H9 (cell line): ENCODE measurements around the gene PRR7. TPM values are rescaled to one million over a fixed set of nuclear protein-coding genes. Genes with fewer than 3 reads are reported as not detected.
A peak's percentile ranks its signal among the peaks of the same experiment; 100 is the strongest.

Experiments used
- DNase-seq: peaks from one replicate; pipeline ENCODE4 v3.0.0-alpha.2; 2017
- H2AFZ ChIP-seq: one replicate; pipeline ENCODE4 v1.6.1; 2013; ENCODE audit warnings: mild to moderate bottlenecking, low read length, control low read depth, moderate library complexity
- H2AK5ac ChIP-seq: 2 replicates; pipeline ENCODE4 v1.6.1; 2013; ENCODE audit warnings: low read length, control low read depth, mixed read lengths; ENCODE audit not compliant: insufficient read length
- H2BK120ac ChIP-seq: one replicate; pipeline ENCODE4 v1.6.1; 2013; ENCODE audit warnings: low read depth, mild to moderate bottlenecking, low read length, control low read depth, inconsistent platforms; ENCODE audit not compliant: poor library complexity, severe bottlenecking
- H2BK12ac ChIP-seq: 2 replicates; pipeline ENCODE4 v1.6.1; 2013; ENCODE audit warnings: low read length, control low read depth, mixed read lengths, low read depth; ENCODE audit not compliant: insufficient read length
- H2BK15ac ChIP-seq: 2 replicates; pipeline ENCODE4 v1.6.1; 2013; ENCODE audit warnings: low read depth, low read length, control low read depth
- H2BK20ac ChIP-seq: one replicate; pipeline ENCODE4 v1.6.1; 2013; ENCODE audit warnings: low read depth, mild to moderate bottlenecking, low read length, control low read depth, inconsistent platforms; ENCODE audit not compliant: poor library complexity, severe bottlenecking
- H2BK5ac ChIP-seq: 2 replicates; pipeline ENCODE4 v1.6.1; 2013; ENCODE audit warnings: low read length, control low read depth, mixed read lengths; ENCODE audit not compliant: insufficient read length
- H3K14ac ChIP-seq: 2 replicates; pipeline ENCODE4 v1.6.1; 2013; ENCODE audit warnings: low read length, control low read depth; ENCODE audit not compliant: insufficient read depth
- H3K18ac ChIP-seq: 2 replicates; pipeline ENCODE4 v1.6.1; 2013; ENCODE audit warnings: low read depth, mild to moderate bottlenecking, mixed read lengths, low read length, control low read depth; ENCODE audit not compliant: insufficient read length
- H3K23ac ChIP-seq: 2 replicates; pipeline ENCODE4 v1.6.1; 2013; ENCODE audit warnings: low read length, control low read depth, mixed read lengths, low read depth; ENCODE audit not compliant: insufficient read length
- H3K23me2 ChIP-seq: 2 replicates; pipeline ENCODE4 v1.6.1; 2013; ENCODE audit warnings: low read depth, mild to moderate bottlenecking, mixed read lengths, low read length, control low read depth; ENCODE audit not compliant: insufficient read length, poor library complexity, severe bottlenecking
- H3K27ac ChIP-seq: 2 replicates; pipeline ENCODE4 v1.5.1; 2013; ENCODE audit warnings: low read length, control low read depth, mixed read lengths, low read depth; ENCODE audit not compliant: insufficient read length
- H3K27me3 ChIP-seq: 2 replicates; pipeline ENCODE4 v1.6.1; 2013; ENCODE audit warnings: low read length, control low read depth, inconsistent platforms; ENCODE audit not compliant: insufficient read depth
- H3K4ac ChIP-seq: 2 replicates; pipeline ENCODE4 v1.6.1; 2013; ENCODE audit warnings: low read depth, mild to moderate bottlenecking, control low read depth, inconsistent platforms, low read length, moderate library complexity
- H3K4me1 ChIP-seq: 2 replicates; pipeline ENCODE4 v1.6.1; 2013; ENCODE audit warnings: low read length, control low read depth, inconsistent platforms; ENCODE audit not compliant: insufficient read depth
- H3K4me2 ChIP-seq: 2 replicates; pipeline ENCODE4 v1.6.1; 2013; ENCODE audit warnings: low read length, control low read depth, mixed read lengths; ENCODE audit not compliant: insufficient read length, insufficient read depth
- H3K56ac ChIP-seq: 2 replicates; pipeline ENCODE4 v1.6.1; 2013; ENCODE audit warnings: low read depth, mild to moderate bottlenecking, mixed read lengths, low read length, control low read depth; ENCODE audit not compliant: insufficient read length
- H3K79me1 ChIP-seq: 2 replicates; pipeline ENCODE4 v1.6.1; 2013; ENCODE audit warnings: low read depth, mild to moderate bottlenecking, moderate library complexity, low read length, control low read depth, inconsistent platforms; ENCODE audit not compliant: insufficient read depth, poor library complexity, severe bottlenecking
- H3K79me2 ChIP-seq: 2 replicates; pipeline ENCODE4 v1.6.1; 2013; ENCODE audit warnings: low read length, control low read depth, inconsistent platforms; ENCODE audit not compliant: insufficient read depth
- H3K9ac ChIP-seq: 2 replicates; pipeline ENCODE4 v1.6.1; 2013; ENCODE audit warnings: low read length, control low read depth, mixed read lengths; ENCODE audit not compliant: insufficient read length; ENCODE audit errors: extremely low read depth
- H3K9me3 ChIP-seq: one replicate; pipeline ENCODE4 v1.6.1; 2013; ENCODE audit warnings: low read depth, low read length, inconsistent platforms; ENCODE audit not compliant: control insufficient read depth
- H3T11ph ChIP-seq: one replicate; pipeline ENCODE4 v1.6.1; 2013; ENCODE audit warnings: mild to moderate bottlenecking, low read length, control low read depth, inconsistent platforms
- H4K20me1 ChIP-seq: one replicate; pipeline ENCODE4 v1.6.1; 2013; ENCODE audit not compliant: control insufficient read depth, insufficient read length, insufficient read depth
- H4K5ac ChIP-seq: 2 replicates; pipeline ENCODE4 v1.6.1; 2013; ENCODE audit warnings: low read depth, mild to moderate bottlenecking, mixed read lengths, low read length, control low read depth; ENCODE audit not compliant: insufficient read length
- H4K8ac ChIP-seq: replicated peaks from 2 replicates; pipeline ENCODE4 v1.6.1; 2013; ENCODE audit warnings: low read length, control low read depth, mixed read lengths, low read depth; ENCODE audit not compliant: insufficient read length
- H4K91ac ChIP-seq: 2 replicates; pipeline ENCODE4 v1.6.1; 2013; ENCODE audit warnings: low read depth, mild to moderate bottlenecking, moderate library complexity, mixed read lengths, low read length, control low read depth; ENCODE audit not compliant: insufficient read length
- H3K27ac Mint-ChIP-seq, 3 experiments: 2 replicates in 2 of 3; 3 replicates in 1 of 3; pipeline ENCODE4 v1.8.0; 2020 to 2021; ENCODE audit warnings: mixed read lengths in 3 of 3, mild to moderate bottlenecking in 1 of 3, moderate library complexity in 1 of 3
- H3K27me3 Mint-ChIP-seq: 2 replicates; pipeline ENCODE4 v1.8.0; 2021; ENCODE audit warnings: low read depth, mild to moderate bottlenecking, moderate library complexity, mixed read lengths
- H3K36me3 Mint-ChIP-seq, 3 experiments: 2 replicates in 2 of 3; 3 replicates in 1 of 3; pipeline ENCODE4 v1.8.0; 2020 to 2021; ENCODE audit warnings: low read depth in 3 of 3, mixed read lengths in 3 of 3; ENCODE audit not compliant: insufficient read depth in 1 of 3
- H3K4me1 Mint-ChIP-seq, 2 experiments: 2 replicates each; pipeline ENCODE4 v1.8.0; 2020; ENCODE audit warnings: mixed read lengths in 2 of 2
- H3K4me3 Mint-ChIP-seq, 2 experiments: 2 replicates in 1 of 2; 3 replicates in 1 of 2; pipeline ENCODE4 v1.8.0; 2020 to 2021; ENCODE audit warnings: mild to moderate bottlenecking in 2 of 2, mixed read lengths in 2 of 2, moderate library complexity in 1 of 2
- H3K9me3 Mint-ChIP-seq, 2 experiments: 2 replicates in 1 of 2; 3 replicates in 1 of 2; pipeline ENCODE4 v1.8.0; 2020; ENCODE audit warnings: mild to moderate bottlenecking in 2 of 2, mixed read lengths in 2 of 2, moderate library complexity in 1 of 2
- WGBS: extraction: QIAGEN DNeasy Blood & Tissue Kit; methylation state at CpG from one replicate; pipeline ENCODE4 v1.1.7; 2013; ENCODE audit warnings: missing lambda C conversion rate, low lambda C conversion rate, mixed read lengths; ENCODE audit not compliant: insufficient read length; ENCODE audit errors: extremely low coverage; 5-methylcytosine and 5-hydroxymethylcytosine counted together
- total RNA-seq: library from RNA; stranded (reverse); gene quantifications from 2 replicates; pipeline ENCODE4 v1.2.1, GENCODE V29; 2021
- TF ChIP-seq, protein P1 (sequence below): fragments of 200-600 bp; sonication (generic); conservative IDR thresholded peaks from 3 replicates; pipeline ENCODE4 v1.8.0; 2021; ENCODE audit warnings: antibody characterized with exemption, mild to moderate bottlenecking

The PRR7 gene
- total RNA-seq, 1 experiment from 2014 or later = 9.6 TPM

DNA sequence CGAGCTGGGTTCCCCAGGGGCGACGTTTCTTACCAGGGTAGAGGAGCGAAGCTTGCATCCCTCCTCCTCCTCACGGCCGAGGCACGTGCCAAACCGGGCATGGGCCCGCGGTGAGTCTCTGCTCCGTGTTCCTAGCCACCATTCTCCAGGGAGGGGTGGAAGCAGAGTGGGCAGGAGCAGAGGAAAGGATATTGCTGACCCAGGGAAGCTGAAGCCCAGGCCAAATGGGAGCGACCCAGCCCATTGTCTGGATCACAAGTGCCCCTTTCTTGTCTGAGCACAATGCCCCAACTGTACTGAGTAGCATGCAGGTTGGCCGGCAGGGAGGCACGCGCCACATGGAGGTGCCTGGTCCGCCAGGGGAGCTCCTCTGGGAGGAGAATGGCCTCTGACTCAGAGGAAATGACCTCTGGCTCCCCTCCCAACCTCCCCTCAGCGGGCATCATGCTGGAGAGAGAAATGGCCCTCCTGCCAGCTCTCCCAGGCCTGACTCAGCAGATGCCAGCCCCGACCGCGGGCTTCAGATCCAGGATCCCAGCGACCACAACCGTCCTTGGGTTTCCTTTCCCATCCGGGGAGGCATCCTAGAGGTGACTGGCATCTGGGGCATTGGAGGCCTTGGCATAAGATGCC is 1.1 kb downstream of the PRR7 start:
- Histone ChIP-seq H3K9ac (no peak overlapping the region), H2BK5ac (no peak overlapping the region), H3K27ac (no peak overlapping the region), H3K9me3 (no peaks in the 10 kb centered on the region), H4K91ac (no peak overlapping the region), H3K56ac (no peak overlapping the region), H3K27me3 (no peaks in the 10 kb centered on the region; the same call in 1 of the 2 replicates), H3K79me1 (no peaks in the 10 kb centered on the region), H2AK5ac (no peak overlapping the region), H3K23me2 (peaks cover 7% of the 10 kb centered on the region), H3K4me1 (no peaks in the 10 kb centered on the region; the same call in 1 of the 2 replicates), H2BK20ac (no peak overlapping the region), H4K20me1 (no peaks in the 10 kb centered on the region), H2BK15ac (no peak overlapping the region), H3K4ac (no peak overlapping the region; the same call in 1 of the 2 replicates), H2BK120ac (no peak overlapping the region), H3K18ac (peak overlapping the region; percentile 61), H2AFZ (no peak overlapping the region), H3T11ph (no peak overlapping the region), H3K23ac (no peak overlapping the region), H4K8ac (no peak overlapping the region), H3K79me2 (no peaks in the 10 kb centered on the region), H2BK12ac (no peak overlapping the region), H3K14ac (peak overlapping the region; percentile 81), H3K4me2 (peak overlapping the region; percentile 66), H4K5ac (peak overlapping the region; percentile 29)
- peak; percentile 87 for DNase-seq
- Mint-ChIP-seq H3K27ac (peak overlapping the region in 1 of 3 experiments; percentile 85; a peak in 2 of 7 replicates), H3K4me1 (peaks cover 43 to 50% of the 10 kb centered on the region in 2 experiments), H3K36me3 (peaks cover 0 to 12% (median 6%) of the 10 kb centered on the region in 3 experiments; a peak in 5 of 7 replicates), H3K27me3 (peaks cover 36% of the 10 kb centered on the region), H3K9me3 (no peaks in the 10 kb centered on the region), H3K4me3 (peak overlapping the region; percentile 65 to 70)
- no CpG with 5 or more reads among the region's 23 CpGs for WGBS
- TF ChIP-seq, protein P1, sequence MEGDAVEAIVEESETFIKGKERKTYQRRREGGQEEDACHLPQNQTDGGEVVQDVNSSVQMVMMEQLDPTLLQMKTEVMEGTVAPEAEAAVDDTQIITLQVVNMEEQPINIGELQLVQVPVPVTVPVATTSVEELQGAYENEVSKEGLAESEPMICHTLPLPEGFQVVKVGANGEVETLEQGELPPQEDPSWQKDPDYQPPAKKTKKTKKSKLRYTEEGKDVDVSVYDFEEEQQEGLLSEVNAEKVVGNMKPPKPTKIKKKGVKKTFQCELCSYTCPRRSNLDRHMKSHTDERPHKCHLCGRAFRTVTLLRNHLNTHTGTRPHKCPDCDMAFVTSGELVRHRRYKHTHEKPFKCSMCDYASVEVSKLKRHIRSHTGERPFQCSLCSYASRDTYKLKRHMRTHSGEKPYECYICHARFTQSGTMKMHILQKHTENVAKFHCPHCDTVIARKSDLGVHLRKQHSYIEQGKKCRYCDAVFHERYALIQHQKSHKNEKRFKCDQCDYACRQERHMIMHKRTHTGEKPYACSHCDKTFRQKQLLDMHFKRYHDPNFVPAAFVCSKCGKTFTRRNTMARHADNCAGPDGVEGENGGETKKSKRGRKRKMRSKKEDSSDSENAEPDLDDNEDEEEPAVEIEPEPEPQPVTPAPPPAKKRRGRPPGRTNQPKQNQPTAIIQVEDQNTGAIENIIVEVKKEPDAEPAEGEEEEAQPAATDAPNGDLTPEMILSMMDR = no peak
